ENCODE results near the gene TCF4. TPM values are rescaled to one million over a fixed set of nuclear protein-coding genes. Genes with fewer than 3 reads are reported as not detected.

TCF4 gene
- total RNA-seq, 1 experiment from 2014 or later, result 0.42 TPM

GRCh38 chr18:55592106-55592505, 4.1 kb upstream of the TCF4 start:
- no peak overlapping the region for H2AFZ ChIP-seq (ENCODE audit: low read depth, low read length, poor library complexity, severe bottlenecking)
- RAD21 ChIA-PET (ENCODE audit: low non-redundant PET in 1 of 2, low total read pairs in 2 of 2, uncharacterized antibody in 2 of 2, unreplicated experiment in 2 of 2), result no interaction called here
- no TSS peak for BruUV-seq (replicated peaks)

More at GRCh38 chr18:55592106-55592505, 4.1 kb upstream of the TCF4 start:
- H3K9ac ChIP-seq (ENCODE audit: low read length), result no peak overlapping the region
- CTCF ChIA-PET, result no interaction called here
- H3K79me2 ChIP-seq (ENCODE audit: insufficient read depth, low read length), result no peaks in the 10 kb centered on the region
- H3K4me1 ChIP-seq (ENCODE audit: control insufficient read depth in 1 of 2, insufficient read depth in 2 of 2, low read length in 2 of 2), result no peaks in the 10 kb centered on the region
- no peak overlapping the region for H3K4me3 ChIP-seq (replicated peaks in 1 of 2; ENCODE audit: low read depth in 1 of 2, low read length in 2 of 2)
- POLR2A ChIA-PET, result no interaction called here
- no peak overlapping the region for H3K27ac ChIP-seq (ENCODE audit: low read depth, low read length)
- DNase-seq (ENCODE audit: low read depth, low spot score) (no peak), ATAC-seq (no peak)
- H4K20me1 ChIP-seq (ENCODE audit: insufficient read depth), result no peaks in the 10 kb centered on the region
- H3K9me3 ChIP-seq (ENCODE audit: control insufficient read depth in 1 of 2, insufficient read depth in 1 of 2, low read depth in 1 of 2, low read length in 2 of 2), result peaks cover 12 to 18% of the 10 kb centered on the region in 2 experiments; a peak in 2 of 4 replicates
- no peaks in the 10 kb centered on the region for H3K36me3 ChIP-seq (ENCODE audit: control insufficient read depth in 1 of 2, insufficient read depth in 2 of 2, low read length in 2 of 2)
- H3K9me2 ChIP-seq (ENCODE audit: insufficient read depth), result no peaks in the 10 kb centered on the region
- no peak for TF ChIP-seq POLR2AphosphoS5 (IDR thresholded peaks at IDR 0.05; ENCODE audit: low read depth, low read length)
- TF ChIP-seq POLR2A (IDR thresholded peaks at IDR 0.05; ENCODE audit: borderline replicate concordance, extremely low read depth, insufficient read depth, insufficient read length), result no peak
- TF ChIP-seq, protein P1, sequence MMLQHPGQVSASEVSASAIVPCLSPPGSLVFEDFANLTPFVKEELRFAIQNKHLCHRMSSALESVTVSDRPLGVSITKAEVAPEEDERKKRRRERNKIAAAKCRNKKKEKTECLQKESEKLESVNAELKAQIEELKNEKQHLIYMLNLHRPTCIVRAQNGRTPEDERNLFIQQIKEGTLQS (IDR thresholded peaks at IDR 0.05), result no peak
- TF ChIP-seq RAD21 (IDR thresholded peaks at IDR 0.05; ENCODE audit: low read depth), result no peak
- no peak for TF ChIP-seq ZBTB33 (IDR thresholded peaks at IDR 0.05; ENCODE audit: extremely low read depth, insufficient replicate concordance, low read length)
- TF ChIP-seq SP1 (IDR thresholded peaks at IDR 0.05; ENCODE audit: low read depth), result no peak
- TF ChIP-seq, protein P2, sequence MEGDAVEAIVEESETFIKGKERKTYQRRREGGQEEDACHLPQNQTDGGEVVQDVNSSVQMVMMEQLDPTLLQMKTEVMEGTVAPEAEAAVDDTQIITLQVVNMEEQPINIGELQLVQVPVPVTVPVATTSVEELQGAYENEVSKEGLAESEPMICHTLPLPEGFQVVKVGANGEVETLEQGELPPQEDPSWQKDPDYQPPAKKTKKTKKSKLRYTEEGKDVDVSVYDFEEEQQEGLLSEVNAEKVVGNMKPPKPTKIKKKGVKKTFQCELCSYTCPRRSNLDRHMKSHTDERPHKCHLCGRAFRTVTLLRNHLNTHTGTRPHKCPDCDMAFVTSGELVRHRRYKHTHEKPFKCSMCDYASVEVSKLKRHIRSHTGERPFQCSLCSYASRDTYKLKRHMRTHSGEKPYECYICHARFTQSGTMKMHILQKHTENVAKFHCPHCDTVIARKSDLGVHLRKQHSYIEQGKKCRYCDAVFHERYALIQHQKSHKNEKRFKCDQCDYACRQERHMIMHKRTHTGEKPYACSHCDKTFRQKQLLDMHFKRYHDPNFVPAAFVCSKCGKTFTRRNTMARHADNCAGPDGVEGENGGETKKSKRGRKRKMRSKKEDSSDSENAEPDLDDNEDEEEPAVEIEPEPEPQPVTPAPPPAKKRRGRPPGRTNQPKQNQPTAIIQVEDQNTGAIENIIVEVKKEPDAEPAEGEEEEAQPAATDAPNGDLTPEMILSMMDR (IDR thresholded peaks at IDR 0.05 in 2 of 3, conservative IDR thresholded peaks at IDR 0.05 in 1 of 3; ENCODE audit: borderline replicate concordance in 1 of 3, insufficient read depth in 1 of 3, low read depth in 2 of 3, low read length in 2 of 3), result no peak
- no peak for TF ChIP-seq CEBPB (IDR thresholded peaks at IDR 0.05; ENCODE audit: low read depth)
- TF ChIP-seq JUND (IDR thresholded peaks at IDR 0.05), result no peak
- no peak for TF ChIP-seq ELF1 (IDR thresholded peaks at IDR 0.05; ENCODE audit: borderline replicate concordance, low read depth)
- no peak for TF ChIP-seq SRF (IDR thresholded peaks at IDR 0.05; ENCODE audit: low read depth)
- no peak for TF ChIP-seq FOSL1 (IDR thresholded peaks at IDR 0.05; ENCODE audit: low read depth)
- no peak for TF ChIP-seq ZFX (IDR thresholded peaks at IDR 0.05)
- TF ChIP-seq REST (IDR thresholded peaks at IDR 0.05; ENCODE audit: low read depth), result no peak
- TF ChIP-seq EZH2 (IDR thresholded peaks at IDR 0.05), result no peak
- TF ChIP-seq YY1 (IDR thresholded peaks at IDR 0.05; ENCODE audit: extremely low read depth, insufficient replicate concordance, low read depth, low read length), result no peak
- TF ChIP-seq EGR1 (IDR thresholded peaks at IDR 0.05; ENCODE audit: low read depth), result no peak
- no peak for TF ChIP-seq CBX3 (IDR thresholded peaks at IDR 0.05; ENCODE audit: low read depth)
- intact Hi-C loops (cut with micrococcal nuclease), result no loop called here
- no peaks in the 10 kb centered on the region for H3K27me3 ChIP-seq (ENCODE audit: insufficient read depth, low read length)
- no peak overlapping the region for H3K4me2 ChIP-seq (ENCODE audit: low read length)
